HEK293 (cell line): ENCODE results near the gene ARHGAP15.

Experiments
- MYNN ChIP-seq: fragments of 450-650 bp; formaldehyde crosslinking; IDR thresholded peaks from 2 replicates; pipeline ENCODE4 v1.5.1; 2016; ENCODE audit warnings: missing biosample characterization, missing genetic modification characterization, borderline replicate concordance
- ZNF555 ChIP-seq: fragments of 450-650 bp; formaldehyde crosslinking; conservative IDR thresholded peaks from 2 replicates; pipeline ENCODE4 v1.5.1; 2017; ENCODE audit warnings: missing biosample characterization, mild to moderate bottlenecking, missing genetic modification characterization, inconsistent platforms
- ZNF571 ChIP-seq: fragments of 450-650 bp; formaldehyde crosslinking; IDR thresholded peaks from 2 replicates; pipeline ENCODE4 v1.5.0; 2017; ENCODE audit warnings: missing biosample characterization, missing genetic modification characterization

DNA sequence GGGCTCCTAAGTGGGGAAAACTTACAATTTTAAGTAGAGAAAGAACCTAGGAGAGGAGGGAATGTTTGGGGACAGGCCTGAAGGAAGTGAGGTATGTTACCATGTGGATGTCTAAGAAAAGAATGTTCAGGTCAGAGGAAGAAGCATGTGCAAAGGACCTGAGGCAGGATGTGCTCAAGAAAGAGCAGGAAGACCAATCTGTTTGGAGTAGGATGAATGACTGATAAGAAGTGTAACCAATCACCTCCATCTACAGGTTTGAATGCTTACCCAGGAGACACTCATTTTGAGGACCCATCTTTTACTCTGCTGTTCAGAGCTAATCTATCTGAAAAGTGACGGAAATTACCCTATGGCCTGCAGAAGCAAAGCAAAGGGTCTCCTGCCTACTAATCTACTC is 342.3 kb downstream of the ARHGAP15 start:
- TF ChIP-seq MYNN (tag by site-specific recombination), result no peak
- TF ChIP-seq ZNF571 (tag by site-specific recombination), result no peak
- no peak for TF ChIP-seq ZNF555
